CD4-positive, alpha-beta T cell treated with Interferon alpha-2 for 1 hour (primary cell): ENCODE data around the gene SLC25A53.
"Not testable (repeated sequence)": the region's sequence is repeated elsewhere in the genome, so short reads cannot be mapped to it uniquely, and the experiment has no call there.

Experiments used
- DNase-seq, 2 donors: peaks; one replicate each; pipeline ENCODE4 v3.0.0-alpha.2; 2020 to 2022

Gene SLC25A53

DNA sequence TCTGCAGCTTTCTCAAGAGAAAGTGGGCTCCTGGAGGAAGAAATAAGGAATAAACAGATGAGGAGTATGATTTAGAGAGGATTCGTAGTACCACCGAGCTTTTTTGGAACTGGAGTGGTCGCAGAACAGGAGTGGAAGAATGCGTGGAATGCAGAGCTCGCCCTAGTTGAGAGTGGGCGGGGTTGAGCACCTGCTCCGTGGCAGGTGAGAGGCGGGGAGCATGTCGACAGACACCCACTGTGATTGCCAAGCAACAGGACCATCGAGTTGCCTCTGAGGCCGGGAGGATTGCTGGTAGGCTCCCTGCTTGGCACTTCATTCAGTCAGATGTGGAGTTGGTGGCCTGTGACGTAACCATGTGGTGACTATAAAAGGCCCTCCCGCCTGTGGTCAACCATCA is 101.9 kb downstream of the SLC25A53 start:
- DNase-seq = not testable (repeated sequence)
